GM12873 (cell line): Measurements from ENCODE around the gene VAV2.

Source experiments
- CTCF ChIP-seq: IDR thresholded peaks from 2 replicates; pipeline ENCODE4 v1.5.1; 2012; ENCODE audit warnings: low read depth, mild to moderate bottlenecking, moderate library complexity, low read length, control low read depth; ENCODE audit not compliant: insufficient read depth; ENCODE audit errors: missing control alignments

Gene VAV2

DNA sequence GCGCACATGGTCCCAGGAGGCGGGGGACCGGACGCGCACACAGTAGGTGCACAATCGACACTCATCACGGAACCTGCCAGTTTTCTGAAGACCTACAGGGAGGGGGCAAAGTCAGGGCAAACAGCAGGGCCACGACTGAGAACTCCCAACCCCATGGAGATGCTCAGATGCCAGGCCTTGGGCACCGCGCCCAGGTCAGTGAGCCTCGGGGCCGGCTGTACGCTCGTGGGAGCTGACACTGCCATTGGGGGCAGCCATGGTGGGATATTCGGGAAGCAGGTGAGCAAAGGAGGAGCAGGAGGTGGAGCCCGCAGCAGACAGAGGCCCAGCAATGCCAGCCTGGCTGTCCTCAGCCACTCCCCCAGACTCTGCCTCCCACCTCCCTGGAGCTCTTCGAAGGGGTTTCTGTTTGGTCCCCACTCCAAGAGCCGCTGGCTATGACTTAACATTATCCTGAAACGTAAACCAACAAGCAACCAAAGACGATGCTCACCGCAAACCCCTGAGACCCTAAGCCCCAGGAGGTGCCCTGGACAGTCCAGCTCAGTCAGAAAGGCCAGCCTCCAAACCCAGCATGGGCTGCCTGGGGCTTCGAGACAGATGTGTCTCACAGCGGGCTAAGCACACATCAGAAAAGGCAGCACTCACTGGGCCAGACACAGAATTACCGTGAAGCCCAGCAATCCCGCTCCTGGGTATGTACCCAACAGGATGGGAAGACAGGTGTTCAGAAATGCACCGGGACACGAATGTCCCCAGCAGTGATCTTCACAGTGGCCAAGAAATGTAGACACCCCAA is 78.4 kb downstream of the VAV2 start:
- TF ChIP-seq CTCF, result no peak

- TF ChIP-seq CTCF, result no peak
These were observed 81.1 kb downstream of the VAV2 start for GRCh38 chr9:133910855-133911514.

- TF ChIP-seq CTCF, result no peak
These were observed 84.9 kb downstream of the VAV2 start for GRCh38 chr9:133906932-133907910.

GRCh38 chr9:133906218-133906617 is 85.9 kb downstream of the VAV2 start:
- TF ChIP-seq CTCF, result no peak

GRCh38 chr9:133905493-133905892 is 86.6 kb downstream of the VAV2 start:
- no peak for TF ChIP-seq CTCF

DNA sequence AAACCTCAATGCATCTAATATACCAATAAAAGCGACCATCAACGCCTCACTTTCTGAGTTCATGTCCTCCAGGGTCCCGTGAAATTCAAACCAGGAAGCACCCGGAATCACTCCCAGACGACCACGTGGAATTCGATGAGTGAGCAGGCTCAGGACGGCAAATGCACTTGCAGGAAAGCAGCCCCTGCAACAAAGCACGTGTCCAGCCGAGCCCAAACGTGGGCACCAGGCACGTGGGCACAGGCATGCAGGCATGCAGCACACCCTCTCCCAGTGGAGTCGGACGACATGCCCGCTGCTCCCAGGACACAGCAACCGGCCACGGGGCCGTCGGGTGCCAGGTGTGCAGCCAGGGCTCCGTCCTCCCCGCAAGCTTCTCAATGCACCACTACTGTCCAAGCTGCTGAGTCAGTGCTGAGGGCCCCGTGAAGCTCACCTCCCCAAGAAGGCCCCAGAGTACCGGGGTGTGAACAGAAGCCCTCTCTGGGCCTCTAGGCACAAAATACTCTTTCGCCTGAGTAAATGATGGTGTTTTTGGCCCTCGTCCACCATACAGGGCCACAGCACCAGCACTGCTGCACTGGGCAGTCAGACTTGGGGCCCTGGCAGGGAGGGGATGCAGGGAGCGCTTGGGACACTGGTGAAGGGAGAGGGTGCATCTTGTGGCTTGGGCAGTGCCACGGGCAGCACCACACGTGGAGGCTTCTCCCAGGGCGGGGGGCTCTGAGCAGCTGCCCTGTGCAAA is 87.6 kb downstream of the VAV2 start:
- TF ChIP-seq CTCF, result no peak
